ENCODE measurements around the gene EVL. TPM values are rescaled to one million over a fixed set of nuclear protein-coding genes. Genes with fewer than 3 reads are reported as not detected.
"Not testable (repeated sequence)": the region's sequence is repeated elsewhere in the genome, so short reads cannot be mapped to it uniquely, and the experiment has no call there.

The EVL gene
- polyA plus RNA-seq, 3 donors, result 143 to 178 (median 162) TPM

DNA sequence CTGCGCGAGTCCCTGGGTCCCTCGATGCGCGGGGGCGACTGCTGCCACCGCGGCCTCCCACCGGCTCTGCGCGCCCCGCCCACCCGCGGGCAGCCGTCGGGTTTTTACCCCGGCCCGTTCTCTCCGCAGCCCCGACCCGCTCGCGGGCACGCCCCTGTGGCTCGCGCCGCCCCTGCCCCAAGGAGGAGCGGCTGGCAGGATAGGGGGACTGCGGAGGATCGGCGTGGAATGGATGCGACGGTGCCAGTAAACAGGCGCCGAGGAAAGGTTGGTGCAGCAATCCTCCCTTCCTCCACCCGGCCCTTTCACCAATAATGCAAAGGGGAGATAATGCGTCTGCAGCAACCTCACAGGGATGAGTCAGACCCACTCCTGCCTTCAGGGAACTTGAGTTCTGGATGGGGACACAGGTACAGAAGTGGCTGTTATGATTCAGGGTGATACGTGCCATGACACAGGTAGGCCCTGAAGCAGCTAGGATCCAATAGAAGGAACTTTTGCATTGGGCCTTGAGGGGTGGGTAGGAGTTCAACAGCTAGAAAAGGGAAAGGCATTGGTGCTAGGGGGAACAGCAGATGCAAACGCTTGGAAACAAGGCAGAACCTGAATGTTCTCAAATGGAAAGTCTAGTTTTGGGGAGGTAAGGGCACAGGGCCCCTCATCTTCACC, 94.8 kb downstream of the EVL start:
- DNase-seq, result no peak

- DNase-seq, result no peak
These were observed 95.3 kb downstream of the EVL start for GRCh38 chr14:100160534-100160916.

DNA sequence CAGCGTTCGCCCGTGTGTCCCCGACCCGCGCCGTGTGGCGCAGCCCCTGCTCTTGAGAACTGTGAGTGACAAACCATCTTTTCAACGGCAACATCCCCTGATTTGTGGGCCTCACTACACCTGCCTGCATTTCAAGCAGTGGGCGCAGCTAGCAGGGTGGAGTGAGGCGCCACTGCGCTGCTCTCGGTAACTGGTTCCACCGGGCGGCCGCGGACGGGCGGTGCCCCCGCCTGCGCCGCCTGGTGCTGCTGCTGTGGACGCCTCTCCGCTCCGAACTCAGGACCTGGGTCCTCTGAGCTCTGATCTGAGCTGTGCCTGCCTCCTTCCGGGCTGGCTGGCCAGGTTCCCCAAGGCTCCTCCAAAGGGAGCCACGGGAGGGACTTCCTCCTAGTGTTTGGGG, 100.2 kb downstream of the EVL start:
- no peak for DNase-seq

GRCh38 chr14:100165831-100166440, 100.7 kb downstream of the EVL start:
- no peak for DNase-seq

GRCh38 chr14:100168506-100168905, 103.3 kb downstream of the EVL start:
- no peak for DNase-seq

DNA sequence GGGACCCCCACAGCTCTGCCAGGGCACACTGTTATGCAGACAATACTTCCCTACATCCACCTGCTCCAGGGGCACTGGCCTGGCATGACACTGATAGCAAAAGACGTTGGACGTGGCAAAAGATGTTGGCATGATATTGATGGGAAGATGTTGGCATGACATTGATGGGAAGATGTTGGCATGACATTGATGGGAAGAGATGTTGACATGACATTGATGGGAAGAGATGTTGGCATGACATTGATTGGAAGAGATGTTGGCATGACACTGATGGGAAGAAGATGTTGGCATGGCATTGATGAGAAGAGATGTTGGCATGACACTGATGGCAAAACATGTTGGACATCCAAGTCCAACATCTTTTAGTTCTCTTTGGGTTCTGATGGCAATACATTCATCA, 105.7 kb downstream of the EVL start:
- no peak for DNase-seq

DNA sequence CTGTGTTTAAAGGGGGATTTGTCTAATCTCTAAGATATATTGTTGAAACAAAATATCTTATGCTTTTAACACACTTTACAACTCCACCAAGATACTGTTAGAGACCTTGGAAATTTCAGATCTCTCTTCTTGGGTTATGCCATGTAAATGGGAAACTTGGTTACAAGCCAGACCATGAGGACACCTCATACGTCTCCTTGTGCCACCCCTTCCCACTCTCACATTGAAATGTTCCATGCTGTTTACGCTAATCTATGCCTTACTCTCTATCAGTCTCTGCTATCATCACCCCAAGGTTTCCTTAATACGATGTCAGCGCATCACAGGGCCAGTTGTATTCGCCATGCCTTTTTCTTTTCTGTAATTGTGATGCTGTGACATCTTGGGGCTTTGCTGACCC, 107.6 kb downstream of the EVL start:
- no peak for DNase-seq

DNA sequence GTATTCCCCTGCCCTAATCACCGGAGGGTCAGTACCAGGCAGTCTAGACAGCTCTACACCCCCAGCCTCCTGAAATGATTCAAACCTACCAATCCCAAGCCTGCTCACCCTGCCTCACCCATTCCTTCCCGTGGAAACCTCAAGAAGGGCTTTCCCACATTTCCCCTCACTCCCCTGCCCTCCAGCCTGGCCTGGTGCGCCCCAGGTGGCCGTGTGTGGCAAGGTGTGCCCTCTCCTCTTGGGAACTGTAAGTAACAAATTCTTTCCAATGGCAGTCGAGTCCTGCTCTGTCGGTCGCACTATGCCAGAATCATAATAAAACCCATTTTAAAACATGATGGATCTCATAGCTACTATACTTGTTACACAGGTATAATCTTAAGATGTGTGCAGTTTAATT, 108.1 kb downstream of the EVL start:
- no peak for DNase-seq

DNA sequence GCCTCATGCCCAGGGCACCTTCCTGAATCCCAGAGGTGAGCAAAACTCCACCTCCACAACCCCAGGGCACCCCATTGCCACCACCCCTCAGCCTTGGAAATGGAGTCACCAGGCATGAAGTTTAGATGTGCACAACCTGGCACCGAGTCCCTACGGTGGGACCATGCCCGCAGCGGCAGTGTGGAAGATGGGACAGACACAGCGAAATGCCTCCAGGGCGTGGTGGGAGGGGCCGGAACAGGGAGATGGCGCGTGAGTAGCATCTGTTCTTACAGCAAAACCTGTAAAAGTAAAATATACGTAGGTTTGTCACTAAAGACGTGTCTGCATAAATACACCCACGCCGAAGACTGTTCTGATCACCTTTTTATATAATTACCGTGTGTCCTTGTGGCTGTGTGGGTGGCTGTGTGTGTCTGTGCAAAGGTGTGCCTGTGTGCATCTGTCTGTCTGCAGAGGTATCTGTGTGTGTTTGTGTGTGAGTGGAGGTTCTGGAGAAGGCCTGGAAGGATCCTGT, 111.6 kb downstream of the EVL start:
- DNase-seq, result no peak

DNA sequence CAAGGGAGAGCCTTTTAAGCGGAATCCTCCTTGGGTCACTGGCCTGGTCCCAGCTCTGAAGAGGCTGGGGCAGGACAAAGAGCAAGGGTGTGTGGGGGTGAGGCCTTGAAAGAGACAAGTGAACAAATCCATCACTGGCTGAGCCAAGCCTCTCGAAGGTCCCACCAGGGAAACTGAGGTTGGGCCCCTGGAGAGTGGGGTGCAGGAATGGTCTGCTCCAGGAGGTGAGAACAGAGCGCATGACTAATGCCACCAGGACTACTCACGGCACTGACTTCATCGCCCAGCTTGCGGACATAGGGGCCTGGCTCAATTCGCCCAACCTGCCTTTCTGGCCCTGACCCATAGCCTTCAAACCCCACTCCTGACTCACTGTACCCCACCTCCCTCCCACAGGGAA, 113.5 kb downstream of the EVL start:
- DNase-seq, result no peak

DNA sequence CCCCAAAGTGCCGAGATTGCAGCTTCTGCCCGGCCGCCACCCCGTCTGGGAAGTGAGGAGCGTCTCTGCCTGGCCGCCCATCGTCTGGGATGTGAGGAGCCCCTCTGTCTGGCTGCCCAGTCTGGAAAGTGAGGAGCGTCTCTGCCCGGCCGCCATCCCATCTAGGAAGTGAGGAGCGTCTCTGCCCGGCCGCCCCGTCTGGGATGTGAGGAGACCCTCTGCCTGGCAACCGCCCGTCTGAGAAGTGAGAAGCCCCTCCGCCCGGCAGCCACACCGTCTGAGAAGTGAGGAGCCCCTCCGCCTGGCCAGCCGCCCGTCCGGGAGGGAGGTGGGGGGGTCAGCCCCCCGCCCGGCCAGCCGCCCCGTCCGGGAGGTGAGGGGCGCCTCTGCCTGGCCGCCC, 115.4 kb downstream of the EVL start:
- DNase-seq, result not testable (repeated sequence)

- not testable (repeated sequence) for DNase-seq
These were observed 116.8 kb downstream of the EVL start for GRCh38 chr14:100181876-100182551.

GRCh38 chr14:100187247-100187833, 122.1 kb downstream of the EVL start:
- DNase-seq, result no peak

DNA sequence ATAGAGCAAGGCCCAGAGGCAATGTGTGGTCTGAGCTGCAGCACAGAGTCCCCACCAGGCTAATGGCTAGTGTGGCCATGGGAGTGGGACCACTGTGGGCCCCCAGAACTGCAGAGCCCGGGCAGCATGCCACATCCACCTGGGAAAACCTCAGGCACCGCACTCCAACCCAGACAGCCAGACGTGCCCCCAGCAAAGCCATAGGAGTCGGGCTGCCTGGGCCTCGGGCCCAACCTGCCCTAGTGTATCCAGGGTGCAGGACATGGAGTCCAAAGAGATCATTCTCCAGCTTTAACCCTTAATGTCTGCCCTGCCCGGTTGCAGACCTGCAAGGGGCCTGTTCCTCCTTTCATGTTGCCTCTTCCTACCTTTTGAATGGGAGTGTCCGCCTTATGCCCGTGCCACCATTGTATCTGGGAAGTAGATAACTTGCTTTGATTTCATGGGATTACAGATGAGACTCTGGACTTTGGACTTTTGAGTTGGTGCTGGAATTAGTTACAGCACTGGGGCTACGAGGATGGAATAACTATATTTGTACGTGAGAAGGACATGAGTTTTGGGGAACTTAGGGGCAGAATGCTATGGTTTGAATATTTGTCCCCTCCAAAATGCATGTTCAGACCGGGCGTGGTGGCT, 123.3 kb downstream of the EVL start:
- no peak for DNase-seq

DNA sequence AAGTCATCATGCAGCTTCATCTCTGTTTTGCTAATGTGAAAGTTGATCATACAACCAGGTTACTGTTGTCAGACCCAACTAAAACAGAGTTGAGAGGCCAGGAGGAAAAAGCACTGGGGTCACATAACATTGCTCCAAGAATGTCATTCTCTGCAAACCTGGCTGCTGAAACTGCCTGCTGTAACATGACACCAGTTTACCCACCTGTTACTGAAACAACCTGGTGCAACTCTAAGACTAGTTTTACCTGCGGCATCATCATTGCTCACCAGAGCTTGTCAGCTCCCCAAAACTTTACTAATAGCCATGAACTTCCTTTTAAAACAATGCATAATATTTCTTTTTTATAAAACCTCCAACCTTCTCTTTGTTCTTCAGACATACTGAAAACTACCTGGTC, 124.9 kb downstream of the EVL start:
- peak; percentile 10 for DNase-seq

DNA sequence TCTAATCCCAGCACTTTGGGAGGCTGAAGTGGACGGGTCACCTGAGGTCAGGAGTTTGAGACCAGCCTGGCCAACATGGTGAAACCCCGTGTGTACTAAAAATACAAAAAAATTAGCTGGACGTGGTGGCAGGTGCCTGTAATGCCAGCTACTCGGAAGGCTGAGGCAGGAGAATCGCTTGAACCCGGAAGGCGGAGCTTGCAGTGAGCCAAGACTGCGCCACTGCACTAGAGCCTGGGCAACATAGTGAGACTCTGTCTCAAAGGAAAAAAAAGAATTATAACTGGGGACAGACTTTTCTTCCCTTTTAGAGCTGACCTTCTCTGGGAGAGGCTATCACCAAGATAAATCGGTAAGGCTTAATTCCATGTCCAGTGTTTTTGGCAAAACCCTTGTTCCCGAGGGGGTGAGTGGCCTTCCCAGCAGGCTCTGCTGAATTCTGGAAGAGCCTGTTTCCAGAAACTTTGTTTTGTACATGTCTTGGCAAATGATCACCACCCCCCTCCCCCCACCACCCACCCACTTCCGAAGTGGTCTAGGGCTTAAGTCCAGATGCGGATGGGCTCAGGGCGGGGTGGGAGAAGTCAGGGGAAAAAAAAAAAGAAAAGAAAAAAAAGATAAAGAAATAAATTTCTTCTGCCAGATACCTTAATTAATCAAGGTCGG, 126.5 kb downstream of the EVL start:
- no peak for DNase-seq

GRCh38 chr14:100192250-100192671, 127.0 kb downstream of the EVL start:
- no peak for DNase-seq

DNA sequence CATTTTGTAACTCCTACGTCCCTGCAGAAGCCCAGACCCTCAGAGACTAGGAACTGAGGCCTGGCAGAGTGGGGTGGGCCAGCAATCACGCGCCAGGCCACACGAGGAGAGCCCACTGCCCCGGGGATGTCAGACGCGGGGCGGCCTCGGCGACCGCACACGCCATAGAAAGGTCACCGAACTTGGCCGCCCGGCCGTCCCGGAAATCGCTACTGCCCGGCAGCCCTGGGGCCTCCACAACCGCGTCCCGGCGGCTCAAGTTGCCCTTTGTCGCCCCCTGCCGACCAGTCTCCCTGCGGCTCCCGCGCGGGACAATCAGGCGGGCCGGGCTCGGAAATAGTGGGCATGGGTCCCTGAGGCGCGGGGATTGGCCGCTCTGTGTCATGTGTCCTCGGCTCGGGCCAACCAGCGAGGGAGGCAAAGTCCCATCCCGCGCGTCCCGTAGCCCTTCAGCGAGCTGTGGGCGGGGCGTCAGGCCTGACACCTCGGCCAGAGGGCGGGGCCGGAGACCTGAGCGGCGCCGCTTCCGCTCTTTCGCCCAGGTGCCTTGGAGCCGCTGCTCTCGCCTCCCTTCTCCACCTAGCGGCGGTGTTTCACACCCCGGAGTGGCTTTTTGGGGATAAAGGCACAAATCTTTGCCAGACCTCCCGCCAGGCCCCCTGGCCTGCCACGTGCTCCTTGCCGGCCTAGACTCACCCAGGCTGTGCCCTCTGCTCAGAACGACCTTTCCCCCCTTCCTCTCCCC, 127.6 kb downstream of the EVL start:
- DNase-seq, result peak; percentile 99

Measured in renal pelvis (tissue), 4 donors.